ENCODE results near the gene NUTM2D.
"Not testable (repeated sequence)": the region's sequence is repeated elsewhere in the genome, so short reads cannot be mapped to it uniquely, and the experiment has no call there.

NUTM2D gene

GRCh38 chr10:87357444-87357843 is at the start of gene NUTM2D:
Gene NUTM2D (plus strand): TSS chr10:87357744. CDS start chr10:87358266, 522 bp downstream.
- not testable (repeated sequence) for DNase-seq (ENCODE audit: insufficient read length, low spot score); FAIRE-seq

GRCh38 chr10:87308702-87309101 is 48.8 kb upstream of the NUTM2D start:
- not testable (repeated sequence) for FAIRE-seq; DNase-seq (ENCODE audit: insufficient read length, low spot score)

GRCh38 chr10:87309657-87310056 is 47.9 kb upstream of the NUTM2D start:
- not testable (repeated sequence) for DNase-seq (ENCODE audit: insufficient read length, low spot score)

GRCh38 chr10:87311521-87311920 is 46.0 kb upstream of the NUTM2D start:
- not testable (repeated sequence) for DNase-seq (ENCODE audit: insufficient read length, low spot score); FAIRE-seq

More at GRCh38 chr10:87309657-87310056, 47.9 kb upstream of the NUTM2D start:
- not testable (repeated sequence) for FAIRE-seq

GRCh38 chr10:87313649-87314359 is 43.7 kb upstream of the NUTM2D start:
- not testable (repeated sequence) for FAIRE-seq; DNase-seq (ENCODE audit: insufficient read length, low spot score)

GRCh38 chr10:87314360-87314973 is 43.1 kb upstream of the NUTM2D start:
- FAIRE-seq; DNase-seq (ENCODE audit: insufficient read length, low spot score): not testable (repeated sequence)

GRCh38 chr10:87321505-87321904 is 36.0 kb upstream of the NUTM2D start:
- not testable (repeated sequence) for FAIRE-seq; DNase-seq (ENCODE audit: insufficient read length, low spot score)

GRCh38 chr10:87324559-87324958 is 33.0 kb upstream of the NUTM2D start:
- DNase-seq (ENCODE audit: insufficient read length, low spot score); FAIRE-seq: not testable (repeated sequence)

- not testable (repeated sequence) for FAIRE-seq; DNase-seq (ENCODE audit: insufficient read length, low spot score)
Measured at GRCh38 chr10:87327958-87328357, 29.6 kb upstream of the NUTM2D start.

GRCh38 chr10:87329131-87329530 is 28.4 kb upstream of the NUTM2D start:
- DNase-seq (ENCODE audit: insufficient read length, low spot score); FAIRE-seq: not testable (repeated sequence)

GRCh38 chr10:87332687-87333086 is 24.9 kb upstream of the NUTM2D start:
- DNase-seq (ENCODE audit: insufficient read length, low spot score); FAIRE-seq: not testable (repeated sequence)

- DNase-seq (ENCODE audit: insufficient read length, low spot score) = not testable (repeated sequence)
Measured at GRCh38 chr10:87340411-87340810, 17.1 kb upstream of the NUTM2D start.

GRCh38 chr10:87341546-87342142 is 15.9 kb upstream of the NUTM2D start:
- FAIRE-seq; DNase-seq (ENCODE audit: insufficient read length, low spot score): not testable (repeated sequence)

More at GRCh38 chr10:87340411-87340810, 17.1 kb upstream of the NUTM2D start:
- FAIRE-seq = not testable (repeated sequence)

- DNase-seq (ENCODE audit: insufficient read length, low spot score); FAIRE-seq: not testable (repeated sequence)
Measured at GRCh38 chr10:87342249-87342710, 15.3 kb upstream of the NUTM2D start.

- FAIRE-seq; DNase-seq (ENCODE audit: insufficient read length, low spot score): not testable (repeated sequence)
- peak; percentile 9 for TF ChIP-seq CTCF (IDR thresholded peaks at IDR 0.05; ENCODE audit: insufficient read depth, missing control alignments)
Measured at GRCh38 chr10:87342711-87343258, 14.8 kb upstream of the NUTM2D start.

GRCh38 chr10:87345743-87346142 is 11.8 kb upstream of the NUTM2D start:
- not testable (repeated sequence) for DNase-seq (ENCODE audit: insufficient read length, low spot score); FAIRE-seq

GRCh38 chr10:87350161-87350560 is 7.4 kb upstream of the NUTM2D start:
- not testable (repeated sequence) for FAIRE-seq

GRCh38 chr10:87352825-87353224 is 4.7 kb upstream of the NUTM2D start:
- not testable (repeated sequence) for DNase-seq (ENCODE audit: insufficient read length, low spot score); FAIRE-seq

More at GRCh38 chr10:87350161-87350560, 7.4 kb upstream of the NUTM2D start:
- DNase-seq (ENCODE audit: insufficient read length, low spot score) = not testable (repeated sequence)

- FAIRE-seq; DNase-seq (ENCODE audit: insufficient read length, low spot score): not testable (repeated sequence)
Measured at GRCh38 chr10:87355110-87355509, 2.4 kb upstream of the NUTM2D start.
